HG02763 (cell line): ENCODE measurements around the gene CYFIP1.

Source experiments
- ATAC-seq: cut with Tn5 transposase; IDR thresholded peaks from one replicate; pipeline ENCODE4 v1.9.1; 2021; ENCODE audit warnings: mild to moderate bottlenecking, moderate library complexity; ENCODE audit not compliant: unreplicated experiment

The CYFIP1 gene

DNA sequence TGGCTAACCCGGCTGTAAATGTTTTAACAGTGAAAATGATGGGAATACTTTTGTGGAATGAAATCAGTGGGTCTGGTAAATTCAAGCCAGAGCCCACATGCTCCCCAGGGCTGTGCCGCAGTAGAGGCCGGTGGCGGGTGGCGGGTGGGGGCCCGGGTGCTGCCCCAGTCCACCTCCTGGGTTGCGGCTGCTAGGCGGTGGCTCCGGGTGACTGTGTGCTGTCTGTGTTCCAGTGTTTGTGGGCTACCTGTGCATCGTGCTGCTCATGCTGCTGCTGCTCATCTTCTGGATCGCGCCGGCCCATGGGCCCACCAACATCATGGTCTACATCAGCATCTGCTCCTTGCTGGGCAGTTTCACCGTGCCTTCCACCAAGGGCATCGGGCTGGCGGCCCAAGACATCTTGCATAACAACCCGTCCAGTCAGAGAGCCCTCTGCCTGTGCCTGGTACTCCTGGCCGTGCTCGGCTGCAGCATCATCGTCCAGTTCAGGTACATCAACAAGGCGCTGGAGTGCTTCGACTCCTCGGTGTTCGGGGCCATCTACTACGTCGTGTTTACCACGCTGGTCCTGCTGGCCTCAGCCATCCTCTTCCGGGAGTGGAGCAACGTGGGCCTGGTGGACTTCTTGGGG is 156.6 kb downstream of the CYFIP1 start:
- ATAC-seq = no peak

GRCh38 chr15:22819651-22820050 is 160.5 kb downstream of the CYFIP1 start:
- ATAC-seq = no peak
